Measurements from ENCODE around the gene DLGAP1.
"Not testable (repeated sequence)": the region's sequence is repeated elsewhere in the genome, so short reads cannot be mapped to it uniquely, and the experiment has no call there.

The DLGAP1 gene

GRCh38 chr18:3715231-3716080 lies 739.7 kb downstream of the DLGAP1 start:
- no peak for DNase-seq (ENCODE audit: low spot score)

DNA sequence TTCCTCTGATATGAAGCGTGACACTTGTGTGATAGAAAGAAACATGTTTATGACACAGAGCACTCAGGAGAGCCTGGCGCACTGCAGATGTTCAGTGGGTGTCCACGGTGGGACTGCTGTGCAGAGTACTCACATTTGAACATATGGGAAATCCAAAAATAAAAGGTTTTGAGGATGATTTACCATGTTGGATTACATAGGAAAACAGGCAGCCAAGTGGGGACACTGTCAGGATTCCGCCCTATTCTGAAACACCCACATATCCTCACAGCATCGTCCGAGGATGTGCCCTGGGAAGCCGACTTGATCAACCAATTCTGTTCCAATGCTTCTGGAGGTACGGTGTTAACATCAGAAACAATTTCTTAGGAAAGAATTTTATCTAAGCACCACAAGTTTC lies 741.4 kb downstream of the DLGAP1 start:
- no peak for DNase-seq (ENCODE audit: low spot score)

DNA sequence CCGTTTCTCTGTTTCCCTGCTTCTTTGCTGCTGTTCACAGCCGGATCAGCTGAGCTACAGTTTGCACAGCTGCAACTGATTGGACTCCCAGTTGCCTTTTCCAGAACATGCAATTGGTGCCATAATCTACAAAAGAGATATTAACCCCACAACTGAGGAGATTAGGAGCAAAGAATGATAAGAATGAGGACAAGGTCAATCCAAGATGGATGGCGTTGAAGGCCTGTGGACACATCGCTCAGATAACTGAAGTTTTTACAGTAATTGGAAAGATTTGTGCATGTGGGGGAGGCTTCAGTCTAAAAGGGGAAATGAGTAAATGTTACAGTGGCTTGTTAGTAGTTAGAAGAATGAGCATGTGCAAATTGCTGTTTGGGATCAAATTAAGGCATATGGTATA lies 741.9 kb downstream of the DLGAP1 start:
- DNase-seq (ENCODE audit: low spot score) = no peak

- DNase-seq (ENCODE audit: low spot score) = no peak
These were observed 742.6 kb downstream of the DLGAP1 start for GRCh38 chr18:3712491-3712890.

DNA sequence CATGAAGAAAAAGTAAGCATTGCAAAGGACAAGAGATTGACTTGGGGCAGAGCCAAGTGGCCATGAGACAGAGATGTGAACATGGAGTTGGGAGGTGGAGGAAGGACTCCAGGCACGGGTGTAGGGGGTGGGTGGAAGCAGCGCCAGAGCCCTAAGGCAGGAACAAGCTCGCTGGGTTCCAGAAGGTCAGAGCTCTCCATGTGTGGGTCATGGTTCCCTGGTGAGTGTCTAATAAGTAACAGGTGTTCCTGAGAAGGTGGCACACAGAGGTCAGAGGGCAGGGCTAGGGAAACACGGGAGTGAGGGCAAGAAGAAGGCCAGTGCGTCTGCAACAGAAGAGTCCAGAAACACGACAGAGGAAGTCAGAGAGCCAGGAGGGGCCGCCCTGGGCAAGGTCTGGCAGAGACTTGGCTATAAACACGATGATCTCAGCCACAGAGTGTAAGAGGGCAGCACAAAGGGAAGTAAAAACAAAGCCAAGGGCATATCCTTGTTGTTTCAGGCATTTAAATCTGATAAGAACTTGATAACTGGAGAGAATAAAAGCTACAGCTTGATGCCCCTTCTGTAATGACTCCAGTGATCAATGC lies 744.3 kb downstream of the DLGAP1 start:
- DNase-seq (ENCODE audit: low spot score) = no peak

DNA sequence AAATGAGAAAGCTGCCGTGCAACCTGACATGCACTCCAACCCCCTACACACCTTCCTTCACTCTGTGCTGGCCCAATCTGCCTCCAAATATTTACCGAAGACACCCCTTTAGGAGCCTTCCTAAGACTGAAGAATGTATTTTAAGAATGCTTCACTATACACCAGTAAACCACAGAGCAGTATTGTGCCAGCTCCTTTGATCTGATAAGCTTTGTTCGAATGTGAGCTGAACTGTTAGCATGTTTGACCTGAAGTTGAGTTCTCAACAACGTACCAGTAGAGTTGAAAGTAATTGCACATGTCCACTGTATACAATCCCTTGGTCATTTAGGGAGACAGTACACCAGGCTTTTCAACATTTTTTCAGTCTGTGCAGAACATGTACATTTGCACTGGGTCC lies 745.9 kb downstream of the DLGAP1 start:
- DNase-seq (ENCODE audit: low spot score) = no peak

GRCh38 chr18:3706279-3707097 lies 748.6 kb downstream of the DLGAP1 start:
- no peak for DNase-seq (ENCODE audit: low spot score)

DNA sequence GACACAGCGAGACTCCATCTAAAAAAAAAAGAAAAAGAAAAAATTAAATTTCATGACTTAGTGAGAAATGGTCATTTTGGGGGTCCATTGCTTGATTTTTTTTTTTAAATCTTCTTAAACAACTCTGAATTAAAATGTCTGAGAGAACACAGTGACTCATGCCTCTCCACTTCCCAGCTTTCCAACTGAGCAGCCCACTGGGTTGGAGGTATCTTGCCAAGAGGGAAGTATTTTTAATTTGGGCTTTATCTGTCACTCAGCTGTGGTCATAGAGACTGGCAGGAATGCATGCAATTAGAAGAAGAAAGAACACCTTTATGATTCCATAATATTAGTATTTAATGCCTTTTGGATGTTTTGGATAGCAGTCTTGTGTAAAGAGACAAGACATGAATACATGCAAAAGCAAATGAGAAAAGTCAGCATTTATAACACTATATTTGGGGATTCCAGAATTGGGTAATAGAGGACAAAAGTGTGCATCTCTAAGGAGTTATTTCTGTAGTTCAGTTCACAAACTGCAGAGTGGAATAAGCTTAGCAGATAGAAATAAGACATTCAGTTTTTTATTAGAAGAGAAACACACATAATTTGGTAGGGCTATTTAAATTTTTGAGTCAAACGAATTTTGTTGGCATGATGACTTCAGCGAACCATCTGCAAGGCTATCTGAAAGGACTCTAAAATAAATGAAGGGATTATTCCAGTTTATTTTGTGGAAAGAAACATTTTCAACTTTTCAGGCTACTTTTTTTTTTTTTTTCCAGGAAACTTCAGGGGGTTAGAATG lies 750.4 kb downstream of the DLGAP1 start:
- DNase-seq (ENCODE audit: low spot score) = no peak

DNA sequence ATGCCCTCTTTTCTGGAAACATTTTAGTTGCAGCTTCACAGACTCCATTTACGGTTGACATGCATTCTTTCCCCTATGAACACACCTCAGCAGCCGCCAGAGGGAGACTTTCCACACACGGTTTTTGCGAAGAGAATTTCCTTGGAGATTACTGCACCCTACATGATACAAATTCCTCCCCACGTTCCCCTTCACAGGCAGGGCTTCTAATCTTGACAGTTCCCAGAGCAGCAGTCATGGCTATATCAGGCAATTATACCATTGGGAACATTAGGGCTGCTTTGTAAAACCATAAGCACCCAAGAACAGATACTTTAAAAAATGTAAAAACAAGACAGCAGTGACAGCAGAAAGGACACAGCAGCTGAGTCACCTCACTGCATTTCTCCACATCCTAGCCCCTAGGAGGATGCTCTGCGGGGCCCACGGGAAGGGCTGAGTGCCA lies 751.4 kb downstream of the DLGAP1 start:
- DNase-seq (ENCODE audit: low spot score) = peak; percentile 74

DNA sequence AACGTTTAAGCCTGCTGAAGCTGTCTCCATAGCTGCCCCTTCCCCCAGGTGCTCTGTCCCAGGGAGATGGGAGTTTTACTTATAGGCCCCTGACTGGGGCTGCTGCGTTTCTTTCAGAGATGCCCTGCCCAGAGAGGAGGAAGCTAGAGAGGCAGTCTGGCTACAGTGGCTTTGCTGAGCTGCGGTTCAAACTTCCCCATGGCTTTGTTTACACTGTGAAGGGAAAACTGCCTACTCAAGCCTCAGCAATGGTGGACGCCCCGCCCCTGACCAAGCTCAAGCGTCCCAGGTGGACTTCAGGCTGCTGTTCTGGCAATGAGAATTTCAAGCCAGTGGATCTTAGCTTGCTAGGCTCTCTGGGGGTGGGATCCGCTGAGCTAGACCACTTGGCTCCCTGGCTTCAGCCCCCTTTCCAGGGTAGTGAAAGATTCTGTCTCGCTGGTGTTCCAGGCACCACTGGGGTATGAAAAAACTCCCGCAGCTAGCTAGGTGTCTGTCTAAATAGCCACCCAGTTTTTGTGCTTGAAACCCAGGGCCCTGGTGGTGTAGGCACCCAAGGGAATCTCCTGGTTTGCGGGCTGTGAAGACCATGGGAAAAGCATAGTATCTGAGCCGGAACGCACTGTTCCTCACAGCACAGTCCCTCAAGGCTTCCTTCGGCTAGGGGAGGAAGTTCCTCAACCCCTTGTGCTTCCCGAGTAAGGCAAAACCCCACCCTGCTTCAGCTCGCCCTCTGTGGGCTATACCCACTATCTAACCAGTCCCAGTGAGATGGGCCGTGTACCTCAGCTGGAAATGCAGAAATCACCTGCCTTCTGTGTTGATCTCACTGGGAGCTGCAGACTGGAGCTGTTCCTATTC lies 755.2 kb downstream of the DLGAP1 start:
- DNase-seq (ENCODE audit: low spot score) = not testable (repeated sequence)

DNA sequence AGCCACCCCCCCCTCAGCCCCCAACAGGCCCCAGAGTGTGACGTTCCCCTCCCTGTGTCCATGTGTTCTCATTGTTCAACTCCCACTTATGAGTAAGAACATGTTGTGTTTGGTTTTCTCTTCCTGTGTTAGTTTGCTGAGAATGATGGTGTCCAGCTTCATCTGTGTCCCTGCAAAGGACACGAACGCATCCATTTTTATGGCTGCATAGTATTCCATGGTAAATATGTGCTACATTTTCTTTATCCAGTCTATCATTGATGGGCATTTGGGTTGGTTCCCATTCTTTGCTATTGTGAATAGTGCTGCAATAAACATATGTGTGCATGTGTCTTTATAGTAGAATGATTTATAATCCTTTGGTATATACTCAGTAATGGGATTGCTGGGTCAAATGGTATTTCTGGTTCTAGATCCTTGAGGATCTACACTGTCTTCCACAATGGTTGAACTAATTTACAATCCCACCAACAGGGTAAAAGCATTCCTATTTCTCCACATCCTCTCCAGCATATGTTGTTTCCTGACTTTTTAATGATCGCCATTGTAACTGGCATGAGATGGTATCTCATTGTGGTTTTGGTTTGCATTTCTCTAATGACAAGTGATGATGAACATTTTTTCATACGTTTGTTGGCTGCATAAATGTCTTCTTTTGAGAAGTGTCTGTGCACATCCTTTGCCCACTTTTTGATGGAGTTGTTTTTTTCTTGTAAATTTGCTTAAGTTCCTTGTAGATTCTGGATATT lies 760.9 kb downstream of the DLGAP1 start:
- not testable (repeated sequence) for DNase-seq (ENCODE audit: low spot score)

GRCh38 chr18:3693410-3693809 lies 761.7 kb downstream of the DLGAP1 start:
- DNase-seq (ENCODE audit: low spot score) = no peak

GRCh38 chr18:3692691-3693090 lies 762.4 kb downstream of the DLGAP1 start:
- no peak for DNase-seq (ENCODE audit: low spot score)

DNA sequence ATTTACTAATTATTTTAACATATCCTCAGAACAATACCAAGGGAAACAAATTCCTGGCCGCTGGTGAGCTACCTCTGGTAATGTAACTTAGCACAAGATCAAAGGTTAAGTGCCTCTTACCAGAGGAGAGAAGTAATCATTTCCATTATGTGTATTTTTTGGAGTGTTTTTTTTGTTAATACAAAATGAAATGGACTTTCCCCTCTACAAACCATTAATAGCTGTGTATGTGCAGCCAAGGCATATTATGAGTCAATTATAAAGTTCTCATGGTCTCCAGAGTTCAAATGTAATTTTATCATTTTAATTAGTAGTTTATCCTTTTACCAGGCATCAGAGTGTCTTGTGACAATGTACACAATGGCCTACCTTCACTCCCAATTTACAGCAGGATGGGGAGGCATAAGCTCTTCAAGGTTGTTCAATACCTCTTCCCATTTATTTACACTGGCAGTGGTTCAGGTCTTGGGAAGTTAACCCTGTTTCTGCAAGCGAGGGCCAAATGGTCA lies 762.9 kb downstream of the DLGAP1 start:
- no peak for DNase-seq (ENCODE audit: low spot score)

- DNase-seq (ENCODE audit: low spot score) = no peak
These were observed 763.4 kb downstream of the DLGAP1 start for GRCh38 chr18:3691705-3692104.

GRCh38 chr18:3690764-3691066 lies 764.4 kb downstream of the DLGAP1 start:
- no peak for DNase-seq (ENCODE audit: low spot score)

- no peak for DNase-seq (ENCODE audit: low spot score)
These were observed 764.9 kb downstream of the DLGAP1 start for GRCh38 chr18:3689986-3690763.

DNA sequence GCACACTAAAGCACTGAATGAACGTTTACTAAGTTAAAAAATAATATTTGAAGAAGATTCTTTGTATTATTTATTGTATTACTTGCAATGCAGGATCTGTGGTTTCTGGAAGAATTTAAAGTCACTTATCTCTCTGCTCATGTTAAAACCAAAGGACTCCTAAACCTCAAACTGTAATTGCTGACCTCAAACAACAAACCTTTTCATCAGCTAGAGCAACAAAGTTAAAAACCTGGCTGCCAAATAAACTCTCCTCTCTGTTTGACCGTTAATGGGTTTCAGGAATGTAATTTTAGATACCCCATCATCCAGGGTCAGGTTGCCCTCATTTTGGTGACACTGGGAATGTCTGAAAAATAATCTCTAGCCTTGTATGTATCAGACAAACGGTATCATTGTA lies 766.0 kb downstream of the DLGAP1 start:
- DNase-seq (ENCODE audit: low spot score) = no peak

- peak; percentile 50 for DNase-seq (ENCODE audit: low spot score)
These were observed 766.4 kb downstream of the DLGAP1 start for GRCh38 chr18:3688690-3689089.

Data from iPS-NIHi11 (cell line).